GM19467 (cell line): ENCODE data around the gene TRPV5.

Source experiments
- ATAC-seq: cut with Tn5 transposase; IDR thresholded peaks from one replicate; pipeline ENCODE4 v1.9.1; 2021; ENCODE audit warnings: mild to moderate bottlenecking, moderate library complexity; ENCODE audit not compliant: unreplicated experiment

Gene TRPV5

DNA sequence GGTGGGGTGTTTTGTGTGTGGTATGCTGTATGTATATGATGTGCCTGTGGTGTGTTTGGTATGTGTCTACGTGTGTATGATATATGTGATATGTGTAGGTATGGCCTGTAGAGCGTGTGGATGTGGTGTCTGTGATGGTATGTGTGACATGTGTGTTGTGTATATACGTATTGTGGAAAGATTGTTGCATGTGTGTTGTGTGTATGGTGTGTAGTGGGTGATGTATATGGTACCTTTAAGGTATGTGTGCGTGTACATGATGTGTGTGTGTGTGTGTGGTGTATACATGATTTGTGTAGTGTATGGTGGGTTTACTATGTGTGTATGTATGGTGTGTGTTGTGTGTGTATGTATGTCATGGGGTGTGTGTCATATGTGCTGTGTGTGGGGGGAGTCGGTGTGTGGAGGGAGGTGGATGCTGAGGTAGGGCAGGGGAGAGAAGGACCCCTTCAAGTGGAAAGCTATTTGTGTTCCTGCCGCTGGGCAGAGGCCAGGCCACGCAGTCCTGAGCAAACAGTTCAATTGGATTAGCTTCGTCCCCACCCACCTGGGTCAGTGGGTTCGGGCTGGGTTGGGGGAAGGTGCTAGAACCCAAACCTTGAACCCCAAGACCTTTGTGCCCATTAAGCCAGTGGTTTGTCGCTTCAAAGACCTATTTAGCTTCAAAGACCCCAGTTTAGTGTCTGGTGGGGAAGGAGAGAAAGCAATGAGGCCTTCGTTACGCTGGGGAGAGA lies 46.1 kb downstream of the TRPV5 start:
- no peak for ATAC-seq

DNA sequence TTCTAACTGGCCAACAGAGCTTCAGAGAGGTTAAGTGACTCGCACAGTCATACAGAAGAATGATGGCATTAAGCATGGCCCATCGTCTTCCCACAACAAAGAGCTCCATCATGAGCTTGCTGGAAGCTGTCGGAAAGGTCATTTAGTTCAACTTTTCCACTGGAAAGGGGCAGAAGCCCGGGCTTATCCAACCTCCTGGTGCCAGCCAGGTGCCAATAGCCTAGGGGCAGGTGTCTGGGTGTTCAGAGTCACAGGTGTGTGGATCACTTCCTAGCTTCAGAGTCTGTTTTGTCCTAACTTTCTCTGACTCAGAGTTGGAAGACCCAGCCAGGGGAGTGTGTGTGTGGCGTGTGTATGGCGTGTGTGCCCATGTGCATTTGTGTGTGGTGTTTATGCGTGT lies 46.7 kb downstream of the TRPV5 start:
- ATAC-seq, result no peak

DNA sequence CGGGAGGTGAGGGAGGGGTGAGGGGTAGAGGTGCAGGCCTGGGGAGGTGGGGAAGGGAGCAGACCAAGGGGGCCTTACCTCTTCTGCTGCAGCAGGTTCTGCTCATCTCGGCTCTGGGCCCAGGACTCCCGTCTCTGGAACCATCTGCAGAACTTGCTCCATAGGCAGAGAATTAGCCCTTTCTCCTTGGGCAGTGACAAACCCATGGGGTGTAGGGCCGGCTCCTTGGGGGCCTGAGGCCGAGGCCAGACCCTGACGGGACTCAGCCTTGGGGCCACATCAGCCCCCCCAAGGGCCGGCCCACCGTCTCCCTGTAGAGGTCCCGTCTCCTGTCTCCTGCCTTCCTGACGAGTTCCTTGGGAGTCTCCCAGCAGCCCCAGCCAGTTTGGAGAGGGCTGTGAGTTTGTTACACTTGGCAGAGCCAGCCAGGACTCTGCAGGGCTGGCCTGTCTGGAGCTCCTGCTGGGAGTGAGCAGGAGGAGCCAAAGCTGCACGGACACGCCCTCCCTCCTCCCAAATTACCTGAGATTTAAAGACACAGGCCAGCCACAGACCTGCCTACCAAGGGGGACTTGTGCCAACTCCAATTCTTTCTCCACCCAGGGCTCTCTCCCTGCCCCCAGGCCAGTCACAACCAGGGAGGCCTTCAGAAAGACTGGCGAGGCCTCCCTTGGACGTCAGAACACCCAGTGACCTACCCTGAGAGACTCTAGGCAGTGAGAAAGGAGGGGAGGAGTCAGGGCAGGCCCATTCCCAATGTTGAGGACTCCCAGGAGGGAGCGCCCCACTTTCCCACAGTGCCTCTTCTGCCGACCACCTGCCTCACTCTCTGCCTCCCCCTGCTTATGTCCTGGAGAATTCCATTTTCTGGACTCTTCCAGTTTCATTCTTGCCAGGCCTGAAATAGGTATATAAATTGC lies 48.0 kb downstream of the TRPV5 start, which contains the start of gene TRPV6:
TRPV6 (minus strand) TSS at position 435 of the 920 bp plus-strand sequence.
- ATAC-seq, result no peak

DNA sequence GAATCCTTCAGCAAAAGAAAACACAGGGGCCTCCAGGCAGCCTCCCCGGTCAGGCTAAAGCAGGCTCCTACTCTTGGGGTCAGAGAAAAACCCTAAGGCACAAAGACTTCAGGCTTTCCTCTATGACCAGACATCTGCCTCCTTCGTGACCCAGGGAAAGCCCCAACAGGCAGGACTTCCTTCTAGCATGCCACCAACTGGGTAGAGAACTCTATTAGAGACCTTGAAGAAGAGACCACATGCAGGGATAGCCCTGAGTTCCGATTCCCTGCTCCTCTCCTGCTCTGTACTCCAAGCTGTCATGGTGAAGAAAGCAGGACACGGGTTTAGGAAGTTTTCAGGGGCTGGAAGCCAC lies 49.3 kb downstream of the TRPV5 start:
- ATAC-seq, result no peak

DNA sequence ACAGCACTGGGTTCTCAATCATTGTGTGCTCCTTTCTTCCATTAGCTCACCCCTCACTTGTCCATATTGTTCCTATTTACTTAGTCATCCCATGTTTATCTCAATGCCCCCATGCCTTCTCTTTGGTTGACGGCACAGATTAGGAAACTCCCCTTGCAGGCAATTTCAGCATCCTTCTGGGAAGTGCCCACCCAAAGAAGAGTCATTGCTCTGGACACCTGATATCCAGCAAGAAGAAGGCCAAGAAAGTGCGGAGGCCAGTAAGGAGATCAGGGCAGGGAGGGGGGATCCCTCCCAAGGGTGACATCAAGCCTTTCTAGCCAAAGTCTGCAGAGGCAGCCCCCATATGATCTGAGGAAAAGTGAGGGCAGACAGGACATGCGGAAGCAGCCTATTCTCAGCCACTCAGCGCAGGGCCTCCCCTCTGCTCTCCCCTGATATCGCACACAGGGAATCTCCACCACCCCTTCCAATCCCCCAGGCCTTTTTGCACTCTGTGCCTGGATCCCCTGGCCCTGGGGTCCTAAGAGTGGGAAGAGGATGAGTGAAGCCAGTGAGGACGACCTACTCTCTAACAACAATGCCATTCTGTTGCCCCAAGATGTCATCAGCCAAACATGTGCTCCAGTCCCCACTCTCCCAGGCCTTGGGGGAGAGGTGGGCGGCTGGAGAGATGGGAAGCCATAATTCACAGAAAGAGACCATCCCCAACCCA lies 49.8 kb downstream of the TRPV5 start:
- ATAC-seq, result no peak

DNA sequence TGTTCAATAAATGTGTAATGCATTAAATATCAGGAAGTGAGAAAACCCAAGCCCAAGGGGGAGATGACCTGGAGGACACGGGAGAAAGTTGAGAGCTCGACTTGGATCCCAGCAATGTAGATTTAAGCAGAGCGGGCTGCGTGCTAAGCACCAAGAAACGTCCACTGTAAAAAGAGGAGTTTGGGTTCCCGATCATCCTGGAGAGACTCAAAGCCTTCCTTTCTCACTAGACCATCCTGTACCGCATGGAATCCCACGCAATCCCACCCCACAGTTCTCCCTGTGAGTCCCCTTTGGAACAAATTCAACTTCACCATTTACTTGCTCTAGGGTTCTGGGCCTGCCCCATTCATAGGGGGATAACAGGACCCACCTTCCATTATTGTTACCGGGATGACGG lies 50.4 kb downstream of the TRPV5 start:
- ATAC-seq, result no peak

DNA sequence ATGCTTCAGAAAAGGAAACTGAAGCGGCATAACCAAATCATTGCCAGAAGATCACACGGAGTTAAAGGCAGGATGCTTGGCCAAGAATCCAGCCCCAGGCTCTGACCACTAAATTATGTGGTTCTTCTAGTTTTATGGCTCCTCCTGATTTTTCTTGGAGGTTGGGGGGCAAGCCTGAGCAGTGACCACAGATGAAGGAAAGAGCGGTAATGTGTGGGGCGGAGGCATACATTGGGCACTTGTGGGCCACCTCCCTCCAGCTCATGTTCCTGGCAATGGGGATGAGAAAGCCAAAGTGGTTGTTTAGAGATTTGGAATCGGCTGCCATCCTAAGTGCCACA lies 51.2 kb downstream of the TRPV5 start:
- no peak for ATAC-seq

DNA sequence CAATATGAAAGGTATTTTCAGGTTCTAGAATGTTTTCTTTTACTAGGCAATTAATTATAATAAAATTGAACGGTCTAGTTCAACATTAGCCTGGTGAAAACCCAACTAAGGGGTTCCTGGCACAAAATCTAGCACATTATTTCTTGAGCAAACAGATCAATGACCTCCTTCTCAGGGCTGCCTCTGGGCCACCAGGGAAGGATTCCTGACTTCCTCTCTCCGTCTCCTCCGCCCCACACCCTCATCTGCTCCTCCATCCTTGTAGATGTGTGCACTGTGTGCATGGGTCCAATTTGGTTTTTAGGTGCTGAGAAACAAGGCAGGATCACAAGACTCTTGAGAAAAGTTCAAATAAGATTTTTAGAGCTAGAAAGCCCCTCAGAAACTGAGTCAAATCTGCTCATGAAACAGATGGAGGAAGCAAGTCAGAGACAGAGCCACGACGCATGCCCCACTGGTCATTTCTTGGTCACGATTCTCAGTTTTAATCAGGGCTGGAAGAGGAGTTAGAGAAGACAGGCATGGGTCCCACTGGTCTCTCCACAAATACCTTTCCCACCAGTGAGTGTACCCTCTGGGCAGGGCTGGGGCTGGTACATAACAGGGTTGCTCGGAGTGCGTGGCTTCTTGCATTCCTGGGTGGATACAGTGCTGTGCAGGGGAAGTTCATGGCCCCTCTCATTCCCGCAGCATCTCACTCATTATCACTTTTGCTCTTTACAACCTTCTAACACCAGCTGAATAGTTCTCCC lies 51.8 kb downstream of the TRPV5 start:
- ATAC-seq, result no peak

DNA sequence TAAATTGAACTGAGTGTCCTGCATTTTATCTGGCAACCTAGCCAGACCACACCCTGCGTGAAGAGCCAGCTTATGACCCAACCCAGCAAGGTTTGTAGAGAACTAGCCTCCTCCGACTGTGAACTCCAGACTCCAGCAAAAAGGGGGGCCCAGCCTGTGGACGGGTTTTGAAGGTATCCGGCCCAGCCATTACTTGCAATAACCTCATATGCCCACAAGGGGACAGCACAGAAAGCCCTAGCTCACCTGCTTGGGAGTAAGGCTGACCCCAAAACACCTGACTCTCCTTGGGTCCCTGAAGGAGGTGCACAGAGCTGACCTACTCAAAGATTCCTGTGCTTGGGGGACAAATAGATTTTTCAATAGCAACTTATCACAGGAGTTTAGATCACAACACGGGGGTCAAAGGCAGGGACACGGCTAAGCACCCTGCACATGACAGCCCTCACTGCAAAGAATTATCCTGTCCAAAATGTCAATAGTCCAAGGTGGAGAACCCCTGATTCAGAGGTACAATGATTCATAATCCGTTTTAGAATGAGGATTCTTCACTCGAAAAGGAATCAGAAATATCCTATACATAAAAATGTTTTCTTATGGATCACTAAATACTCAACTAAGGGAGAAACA lies 52.6 kb downstream of the TRPV5 start:
- no peak for ATAC-seq

DNA sequence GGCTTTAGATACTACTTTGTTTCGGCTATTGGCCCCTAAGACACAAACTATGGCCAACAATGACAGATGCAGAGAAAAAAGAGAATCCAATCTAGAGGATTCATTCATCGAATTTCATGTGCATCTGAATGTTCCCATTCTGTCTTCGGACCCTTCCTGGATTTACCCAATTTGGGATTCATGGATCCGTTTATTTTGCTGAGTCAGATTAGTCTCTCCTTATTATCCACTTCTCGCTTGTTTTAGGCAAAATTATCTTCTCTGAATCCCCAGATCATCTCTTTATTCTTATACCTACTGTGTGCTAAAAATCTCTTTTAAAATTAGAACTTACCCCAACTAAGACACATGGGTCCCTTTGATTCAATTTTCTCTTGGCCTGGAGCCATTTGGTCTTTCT lies 54.5 kb downstream of the TRPV5 start:
- no peak for ATAC-seq

DNA sequence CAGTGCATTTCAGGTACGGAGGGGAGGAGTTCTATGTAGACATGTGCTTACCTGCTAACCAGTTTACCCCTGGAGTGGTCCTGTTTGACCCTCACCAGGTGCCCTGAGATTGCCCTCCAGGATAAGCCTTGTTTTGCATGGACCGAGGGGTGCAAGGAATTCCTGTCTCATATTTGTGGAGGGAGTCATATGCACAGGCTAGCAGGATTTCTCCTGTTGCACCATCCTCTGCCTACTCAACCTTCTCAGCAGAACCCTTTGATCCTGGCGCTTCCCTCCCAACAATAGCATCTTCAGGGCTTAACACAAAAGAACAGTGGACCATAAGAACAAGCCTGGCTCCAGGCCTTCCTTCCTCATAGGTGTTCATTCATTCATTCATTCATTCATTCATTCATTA lies 55.2 kb downstream of the TRPV5 start:
- no peak for ATAC-seq

DNA sequence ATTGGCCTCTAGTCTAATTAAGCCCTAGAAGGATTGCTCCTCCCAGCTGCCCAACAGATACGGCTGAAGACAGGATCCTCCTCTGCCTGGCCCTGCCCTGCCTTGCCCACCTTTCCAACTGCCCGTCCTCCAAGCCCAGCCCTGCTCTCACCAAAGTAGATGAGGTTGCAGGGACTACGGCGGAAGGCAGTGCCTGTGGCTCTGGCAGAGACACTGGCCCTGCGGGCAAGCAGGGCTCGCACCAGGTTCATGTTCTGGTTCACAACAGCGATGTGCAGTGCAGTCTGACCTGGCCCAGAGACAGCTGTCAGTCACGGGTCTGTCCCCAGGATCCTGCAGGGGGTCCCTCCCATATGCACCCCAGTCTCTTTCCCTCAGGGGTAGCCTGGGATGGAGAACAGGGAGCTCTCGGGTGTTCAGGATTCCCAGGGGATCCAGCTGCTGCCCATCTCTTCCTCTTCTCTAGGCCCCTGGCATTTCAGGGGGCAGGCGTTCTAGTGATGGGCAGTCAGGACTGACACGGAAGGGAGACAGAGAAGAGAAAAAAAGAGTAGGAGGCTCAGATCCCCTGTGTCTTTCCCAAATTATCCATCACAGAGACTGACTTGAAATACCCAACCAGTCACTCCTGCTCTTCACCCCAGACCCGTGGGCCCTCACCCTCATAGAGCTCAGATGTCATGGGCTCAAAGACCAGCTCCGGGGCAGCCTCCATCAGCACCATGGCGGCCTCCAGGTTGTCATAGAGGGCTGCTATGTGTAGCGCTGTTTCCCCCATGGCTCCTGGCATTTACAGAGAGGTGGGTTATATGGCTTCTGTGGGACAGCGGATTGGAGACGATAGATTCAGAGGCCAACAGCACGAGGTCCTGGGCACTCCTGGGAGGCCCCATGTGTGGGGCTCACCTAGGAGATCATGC lies 56.3 kb downstream of the TRPV5 start:
- no peak for ATAC-seq

DNA sequence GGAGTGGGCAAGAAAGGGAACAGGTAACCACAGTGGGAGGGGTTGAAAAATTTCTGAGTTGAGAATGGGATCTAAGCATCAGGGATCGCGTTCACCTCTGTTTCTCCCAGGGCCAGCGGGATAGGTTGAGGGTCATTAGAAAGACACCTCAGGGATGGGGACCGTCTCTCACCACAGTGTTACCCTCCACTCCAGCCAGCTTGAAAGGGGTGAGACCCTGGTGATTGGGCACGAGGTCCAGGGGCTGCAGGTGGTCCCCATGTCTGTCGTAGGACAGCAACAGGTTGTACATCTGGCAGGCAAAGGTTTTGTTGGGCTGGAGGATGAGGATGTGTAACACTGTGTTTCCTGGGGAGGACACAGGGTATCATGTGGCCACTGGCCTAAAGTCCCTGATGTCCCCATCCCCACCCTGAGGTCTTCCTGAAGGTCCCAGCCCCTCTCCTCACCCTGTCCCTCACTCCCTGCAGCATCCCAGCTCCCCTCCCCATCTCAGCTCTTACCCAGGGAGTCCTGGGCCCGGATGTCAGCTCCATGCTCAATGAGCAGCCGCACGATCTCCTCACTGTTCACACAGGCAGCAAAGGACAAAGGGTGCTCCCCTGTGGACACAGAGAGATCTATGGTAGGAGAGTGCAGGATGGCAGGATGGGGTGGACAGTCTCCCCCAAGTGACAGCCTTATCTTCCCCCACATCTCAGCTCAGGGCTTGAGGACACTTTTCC lies 57.1 kb downstream of the TRPV5 start:
- ATAC-seq, result no peak

DNA sequence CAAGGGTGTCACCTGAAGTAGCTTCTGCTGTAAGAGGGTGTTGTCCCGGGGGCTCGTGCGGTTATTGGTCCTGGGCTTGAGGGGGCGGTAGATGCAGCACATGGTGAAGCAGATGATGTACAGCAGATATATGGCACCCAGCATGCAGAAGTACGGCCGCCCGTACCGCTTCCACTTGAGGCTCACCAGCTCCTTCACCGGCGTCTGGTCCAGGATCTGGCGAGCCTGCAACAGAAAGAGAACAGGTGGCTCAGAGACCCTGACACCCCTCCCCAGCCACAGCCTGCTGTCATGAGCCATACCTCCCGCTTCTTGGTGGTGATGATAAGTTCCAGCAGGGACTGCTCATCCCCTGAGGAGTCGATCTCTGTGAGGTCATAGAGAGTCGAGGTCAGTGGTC lies 58.1 kb downstream of the TRPV5 start:
- ATAC-seq, result no peak

DNA sequence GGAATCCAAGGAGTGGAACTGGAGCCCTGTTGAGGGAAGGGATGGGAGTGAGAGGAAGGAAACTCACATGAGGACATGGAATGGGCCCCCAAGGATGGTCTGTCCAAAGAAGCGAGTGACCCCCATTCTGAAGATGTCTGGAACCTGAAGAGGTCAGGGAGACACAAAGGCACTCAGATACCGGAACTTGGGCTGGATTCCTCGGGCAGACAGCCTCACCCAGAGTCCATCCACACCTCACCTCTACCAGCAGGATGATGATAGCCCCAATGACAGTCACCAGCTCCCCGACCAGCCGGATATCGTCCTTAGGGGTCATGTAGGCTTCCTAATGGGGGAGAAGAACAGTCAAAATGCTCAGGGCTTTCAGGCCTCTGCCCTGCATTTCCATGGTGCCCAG lies 58.7 kb downstream of the TRPV5 start:
- ATAC-seq, result no peak

DNA sequence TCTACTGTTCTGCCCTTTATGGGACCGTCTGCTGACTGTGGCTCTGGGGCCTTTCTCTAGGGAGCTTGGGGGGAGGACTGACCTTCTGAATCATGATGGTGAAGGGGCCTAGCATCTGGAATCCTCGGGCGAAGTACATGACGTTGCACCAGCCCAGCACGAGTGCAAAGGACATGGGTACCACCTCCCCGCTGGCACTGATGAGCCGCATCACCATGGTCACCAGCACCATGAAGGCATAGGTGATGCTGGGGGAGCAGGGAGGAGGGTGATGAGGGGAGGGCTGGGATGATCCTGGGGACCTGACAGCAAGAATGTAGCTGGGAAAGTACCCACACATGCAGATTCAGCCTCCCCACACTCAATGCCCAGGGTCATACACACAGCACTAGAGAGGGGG lies 59.1 kb downstream of the TRPV5 start:
- ATAC-seq, result no peak

DNA sequence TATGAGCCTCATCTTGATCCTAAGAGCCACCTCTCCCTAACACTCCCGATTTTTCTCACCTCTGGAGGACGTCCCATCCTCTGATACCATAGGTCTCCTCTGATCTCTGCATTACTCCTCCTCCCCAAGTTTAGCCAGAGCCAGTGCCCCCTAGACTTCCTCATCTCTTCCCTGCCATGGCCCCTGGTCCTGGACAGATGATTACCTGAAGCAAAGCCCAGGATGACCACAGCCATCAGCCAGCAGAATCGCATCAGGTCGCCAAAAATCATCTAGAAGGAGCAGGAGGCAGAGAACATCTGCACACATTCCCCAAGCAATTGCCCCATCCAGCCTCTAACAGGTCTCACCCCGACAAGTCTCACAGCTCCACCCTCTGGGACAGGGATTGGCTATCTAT lies 59.7 kb downstream of the TRPV5 start:
- ATAC-seq, result no peak

DNA sequence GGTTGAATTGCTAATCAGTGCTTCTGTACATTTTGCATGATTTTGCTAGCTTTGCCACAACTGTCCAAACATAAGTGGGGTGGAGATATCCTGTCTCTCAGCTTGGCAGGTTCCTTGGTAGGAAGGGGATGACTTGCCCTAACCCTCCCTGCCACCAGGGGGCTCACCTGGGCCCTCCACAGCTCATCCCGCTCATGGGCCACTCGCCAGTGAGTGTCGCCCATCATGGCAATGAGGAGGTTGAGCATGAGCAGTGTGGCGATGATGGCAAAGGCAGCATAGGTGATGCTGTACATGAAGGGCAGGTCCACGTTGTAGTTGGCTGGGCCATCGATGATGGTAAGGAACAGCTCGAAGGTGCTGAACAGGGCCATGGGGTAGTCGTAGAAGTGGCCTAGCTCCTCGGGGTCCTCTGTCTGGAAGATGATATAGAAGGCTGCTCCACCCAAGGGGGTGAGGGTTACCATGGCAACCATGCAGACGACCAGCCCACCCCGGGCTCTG lies 60.2 kb downstream of the TRPV5 start:
- no peak for ATAC-seq
